GM12878 (cell line): ENCODE data around the gene EHBP1L1. TPM values are rescaled to one million over a fixed set of nuclear protein-coding genes. Genes with fewer than 3 reads are reported as not detected.

ENCODE experiments used
- ATAC-seq: fragments of 200-7000 bp; cut with Tn5 transposase; 3 replicates; pipeline ENCODE4 v1.9.1; 2020; ENCODE audit warnings: mild to moderate bottlenecking, moderate library complexity
- BruUV-seq: library from RNA; stranded (reverse); fragments of 400-500 nt; replicated peaks from 2 replicates; lab custom pipeline; 2021; lab: Mats Ljungman, UMichigan
- CTCF ChIA-PET: fragments of 300-600 bp; sonication (Branson Sonifier 250); formaldehyde crosslinking; extraction: SDS; loops from one replicate; lab custom pipeline; 2021; ENCODE audit warnings: inconsistent platforms; lab: Yijun Ruan, JAX
- POLR2A ChIA-PET: fragments of 350-600 bp; formaldehyde crosslinking; extraction: SDS; loops from one replicate; lab custom pipeline; 2021; ENCODE audit warnings: inconsistent platforms; lab: Charles Lee
- RAD21 ChIA-PET: fragments of 300-600 bp; sonication (Branson Sonifier 250); formaldehyde crosslinking; loops from one replicate; lab custom pipeline; 2023; ENCODE audit warnings: antibody characterized with exemption; ENCODE audit not compliant: unreplicated experiment; lab: Charles Lee
- SMC1A ChIA-PET: fragments of 300-600 bp; sonication (Branson Sonifier 250); formaldehyde crosslinking; loops from one replicate; lab custom pipeline; 2023; ENCODE audit not compliant: unreplicated experiment, uncharacterized antibody; lab: Charles Lee
- DNase-seq: peaks from one replicate; pipeline ENCODE4 v3.0.0-alpha.2; 2011; ENCODE audit warnings: low read depth, low spot score
- FAIRE-seq: peaks from 3 replicates; lab custom pipeline; 2011; peaks lifted over from hg19 to GRCh38; lab: Jason Lieb, UNC
- H2AFZ ChIP-seq: 2 replicates; pipeline ENCODE4 v1.6.0; 2011; ENCODE audit warnings: low read depth, low read length, control low read depth; ENCODE audit not compliant: control insufficient read depth
- H3K27ac ChIP-seq: 2 replicates; pipeline ENCODE4 v1.5.1; 2011; ENCODE audit warnings: control low read depth; ENCODE audit not compliant: control insufficient read depth, insufficient read depth
- H3K27me3 ChIP-seq, 2 experiments: replicated peaks in 1 of 2; 2 replicates each; pipeline versions ENCODE4 v1.6.0 to v1.6.1; 2011; ENCODE audit warnings: low read length in 1 of 2; ENCODE audit not compliant: control insufficient read depth in 2 of 2, insufficient read depth in 2 of 2
- H3K36me3 ChIP-seq, 2 experiments: 2 replicates each; pipeline ENCODE4 v1.5.1; 2011; ENCODE audit warnings: low read length in 1 of 2; ENCODE audit not compliant: control insufficient read depth in 2 of 2, insufficient read depth in 2 of 2
- H3K4me1 ChIP-seq: 2 replicates; pipeline ENCODE4 v1.6.1; 2011; ENCODE audit warnings: mild to moderate bottlenecking, low read length, moderate library complexity, mixed read lengths; ENCODE audit not compliant: control insufficient read depth, insufficient read depth
- H3K4me2 ChIP-seq: 2 replicates; pipeline ENCODE4 v1.6.0; 2011; ENCODE audit warnings: control low read depth; ENCODE audit not compliant: control insufficient read depth, insufficient read depth
- H3K4me3 ChIP-seq: fragments of 200-600 bp; sonication (generic); 2 replicates; pipeline ENCODE4 v1.5.1; 2016
- H3K79me2 ChIP-seq: 2 replicates; pipeline ENCODE4 v1.6.0; 2011; ENCODE audit warnings: low read length; ENCODE audit not compliant: control insufficient read depth, insufficient read depth
- H3K9ac ChIP-seq: 2 replicates; pipeline ENCODE4 v1.8.0; 2011; ENCODE audit warnings: low read length, control low read depth, mixed read lengths; ENCODE audit not compliant: control insufficient read depth, insufficient read depth
- H3K9me3 ChIP-seq: replicated peaks from 3 replicates; pipeline ENCODE4 v1.5.1; 2011; ENCODE audit warnings: mild to moderate bottlenecking, low read length; ENCODE audit not compliant: control insufficient read depth, insufficient read depth
- H4K20me1 ChIP-seq: 2 replicates; pipeline ENCODE4 v1.6.0; 2011; ENCODE audit not compliant: control insufficient read depth, insufficient read depth
- CTCF ChIP-seq, 3 experiments: IDR thresholded peaks in 2 of 3; conservative IDR thresholded peaks in 1 of 3; 2 replicates each; pipeline ENCODE4 v1.5.1; 2011; ENCODE audit warnings: low read depth in 3 of 3, low read length in 3 of 3, mild to moderate bottlenecking in 3 of 3, control low read depth in 2 of 3, moderate library complexity in 2 of 3, inconsistent platforms in 1 of 3, mixed read lengths in 1 of 3; ENCODE audit not compliant: control insufficient read depth in 2 of 3, insufficient read depth in 1 of 3; ENCODE audit errors: extremely low read depth in 1 of 3
- EED ChIP-seq: sonication (generic); IDR thresholded peaks from 2 replicates; pipeline ENCODE4 v1.6.1; 2016; ENCODE audit warnings: antibody characterized with exemption, low read depth
- IKZF1 ChIP-seq: fragments of 450-650 bp; conservative IDR thresholded peaks from 2 replicates; pipeline ENCODE4 v1.6.1; 2017; ENCODE audit warnings: antibody characterized with exemption, mild to moderate bottlenecking
- KLF5 ChIP-seq: fragments of 450-650 bp; IDR thresholded peaks from 2 replicates; pipeline ENCODE4 v1.6.1; 2014; ENCODE audit warnings: mild to moderate bottlenecking; ENCODE audit not compliant: partially characterized antibody
- NFXL1 ChIP-seq: fragments of 450-650 bp; IDR thresholded peaks from 2 replicates; pipeline ENCODE4 v1.6.1; 2017; ENCODE audit warnings: antibody characterized with exemption, mild to moderate bottlenecking, borderline replicate concordance
- PAX8 ChIP-seq: fragments of 450-650 bp; IDR thresholded peaks from 2 replicates; pipeline ENCODE4 v1.6.1; 2017; ENCODE audit warnings: mild to moderate bottlenecking, moderate library complexity
- RELA ChIP-seq: fragments of 450-650 bp; IDR thresholded peaks from 2 replicates; pipeline ENCODE4 v1.8.0; 2014; ENCODE audit warnings: borderline replicate concordance; ENCODE audit not compliant: partially characterized antibody
- RUNX3 ChIP-seq: IDR thresholded peaks from 2 replicates; pipeline ENCODE4 v1.6.1; 2012; ENCODE audit warnings: low read length, inconsistent platforms
- SIX5 ChIP-seq: IDR thresholded peaks from 2 replicates; pipeline ENCODE4 v1.6.1; 2011; ENCODE audit warnings: mild to moderate bottlenecking, low read depth, low read length, moderate library complexity; ENCODE audit not compliant: severe bottlenecking
- SMAD5 ChIP-seq: IDR thresholded peaks from 2 replicates; pipeline ENCODE4 v1.6.1; 2016; ENCODE audit warnings: antibody characterized with exemption, low read depth
- STAT1 ChIP-seq: fragments of 450-650 bp; conservative IDR thresholded peaks from 2 replicates; pipeline ENCODE4 v1.6.1; 2014; ENCODE audit warnings: antibody characterized with exemption, mild to moderate bottlenecking
- WRNIP1 ChIP-seq: IDR thresholded peaks from 2 replicates; pipeline ENCODE4 v1.6.1; 2011; ENCODE audit warnings: low read depth, low read length, improper control_type of control experiment, borderline replicate concordance
- YY1 ChIP-seq: IDR thresholded peaks from 2 replicates; pipeline ENCODE4 v1.6.1; 2011; ENCODE audit warnings: low read depth, mild to moderate bottlenecking, low read length
- ZNF217 ChIP-seq: fragments of 450-650 bp; IDR thresholded peaks from 2 replicates; pipeline ENCODE4 v1.6.1; 2017; ENCODE audit warnings: antibody characterized with exemption, mild to moderate bottlenecking
- WGBS: methylation state at CpG from one replicate; pipeline ENCODE4 v1.1.6; 2016; ENCODE audit warnings: low lambda C conversion rate; ENCODE audit not compliant: insufficient replicate concordance, insufficient coverage; ENCODE audit errors: missing lambda C conversion rate; 5-methylcytosine and 5-hydroxymethylcytosine counted together
- in situ Hi-C: fragments of 300-500 bp; cut with MboI; formaldehyde crosslinking; loops from 9 replicates; pipeline ENCODE4 v1.14.3; 2018; ENCODE audit warnings: mixed read lengths
- intact Hi-C: fragments of 100-400 bp; cut with micrococcal nuclease; formaldehyde crosslinking; loops from one replicate; pipeline ENCODE4 v1.14.2; 2022; ENCODE audit not compliant: unreplicated experiment
- polyA plus RNA-seq, 11 experiments: library from polyadenylated mRNA; depleted of rRNA in 4 of 11; unstranded in 6 of 11; stranded (reverse) in 5 of 11; fragments of >200 nt; fragmentation: Nextera tagmentation in 4 of 11; fragmentation: Illumina TruSeq in 1 of 11; extraction: Ambion mirVana in 4 of 11; extraction: Trizol in 1 of 11; gene quantifications; 1 replicate in 1 of 11; 2 replicates in 10 of 11; pipeline versions ENCODE4 v1.2.1 to v1.2.3, GENCODE V29; 2011 to 2016; ENCODE audit warnings: inconsistent platforms in 2 of 11, missing spikeins in 2 of 11, low read depth in 1 of 11
- total RNA-seq, 4 experiments: library from RNA; depleted of rRNA in 3 of 4; stranded (reverse); fragments of >200 nt in 3 of 4; fragmentation: Illumina TruSeq in 1 of 4; extraction: Trizol in 1 of 4; gene quantifications; 2 replicates each; pipeline versions ENCODE4 v1.2.1 to v1.2.3, GENCODE V29; 2013 to 2021
- TF ChIP-seq, protein P1 (sequence below): fragments of 450-650 bp; IDR thresholded peaks from 2 replicates; pipeline ENCODE4 v1.6.1; 2016; ENCODE audit warnings: mild to moderate bottlenecking

EHBP1L1 gene
- total and polyA plus RNA-seq, 10 of the 15 experiments (the other 5 are each of a cell fraction or from before 2014, with no cell fraction given): 0.06 to 99.4 (median 32.7) TPM

DNA sequence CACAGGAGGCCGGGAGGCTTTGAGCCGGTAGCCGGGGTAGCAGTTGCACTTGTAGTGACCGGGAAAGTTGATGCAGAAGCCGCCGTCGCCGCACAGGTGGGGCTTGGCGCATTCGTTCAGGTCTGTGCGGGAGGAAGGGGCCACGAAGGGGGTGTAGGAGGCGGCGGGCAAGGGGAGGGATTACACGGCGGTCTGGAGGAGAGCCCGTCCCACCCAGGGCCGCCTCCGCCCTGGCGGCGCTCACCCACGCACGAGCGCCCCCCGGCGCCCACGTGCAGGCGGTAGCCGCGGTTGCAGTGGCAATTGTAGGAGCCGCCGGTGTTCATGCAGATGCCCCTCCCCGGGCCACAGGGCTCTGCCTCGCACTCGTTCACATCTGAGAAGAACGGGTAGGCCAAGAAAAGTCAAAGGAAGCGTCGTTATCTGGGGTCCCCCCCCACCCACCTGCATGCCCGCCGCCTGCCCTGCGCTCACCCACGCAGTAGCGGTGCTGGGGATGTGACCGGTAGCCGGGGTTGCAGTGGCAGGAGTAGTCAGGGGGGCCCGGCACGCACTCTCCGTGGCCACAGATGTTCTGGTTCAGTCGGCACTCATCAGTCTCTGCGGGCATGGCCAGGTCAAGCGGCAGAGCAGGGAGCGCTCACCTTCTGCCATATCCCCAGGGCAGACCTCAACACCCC is 28.3 kb upstream of the EHBP1L1 start:
- BruUV-seq: no TSS peak
- Histone ChIP-seq H3K4me3 (peak overlapping the region; percentile 63; the same call in 1 of the 2 replicates), H3K27me3 (no peaks in the 10 kb centered on the region), H3K79me2 (no peaks in the 10 kb centered on the region), H3K4me2 (peak overlapping the region; percentile 30; the same call in 1 of the 2 replicates), H3K27ac (no peak overlapping the region), H3K9me3 (no peaks in the 10 kb centered on the region), H3K36me3 (no peaks in the 10 kb centered on the region), H3K9ac (no peak overlapping the region), H3K4me1 (peaks cover 24% of the 10 kb centered on the region), H2AFZ (no peak overlapping the region), H4K20me1 (no peaks in the 10 kb centered on the region)
- ChIA-PET CTCF (interaction anchor here (0.7 to 0.8 kb wide), 2 partner anchors 41 to 534 kb away, joined by 4 to 5 read pairs; no protein-coding TSS in a partner anchor), RAD21 (interaction anchor here (0.6 to 1.1 kb wide), 2 partner anchors 15 to 19 kb away, joined by 3 read pairs; no protein-coding TSS in a partner anchor), POLR2A (interaction anchor here (0.7 kb wide), 1 partner anchor 40 kb away, joined by 3 read pairs; no protein-coding TSS in a partner anchor), SMC1A (no interaction called here)
- 87% methylated on average over 40 of the region's 52 CpGs for WGBS
- in situ Hi-C loops: no loop called here
- intact Hi-C loops: no loop called here
- TF ChIP-seq YY1: no peak
- 0 out of 6 replicates have a peak, but pooled peaks of 1 of the 3 experiments have one; percentile 12 for TF ChIP-seq CTCF (IDR thresholded peaks at IDR 0.05 in 2 of 3, conservative IDR thresholded peaks at IDR 0.05 in 1 of 3; ENCODE audit: control insufficient read depth in 2 of 3, extremely low read depth in 1 of 3, insufficient read depth in 1 of 3, low read depth in 3 of 3, low read length in 3 of 3)
- FAIRE-seq (no peak), DNase-seq (no peak), ATAC-seq (no peak)

DNA sequence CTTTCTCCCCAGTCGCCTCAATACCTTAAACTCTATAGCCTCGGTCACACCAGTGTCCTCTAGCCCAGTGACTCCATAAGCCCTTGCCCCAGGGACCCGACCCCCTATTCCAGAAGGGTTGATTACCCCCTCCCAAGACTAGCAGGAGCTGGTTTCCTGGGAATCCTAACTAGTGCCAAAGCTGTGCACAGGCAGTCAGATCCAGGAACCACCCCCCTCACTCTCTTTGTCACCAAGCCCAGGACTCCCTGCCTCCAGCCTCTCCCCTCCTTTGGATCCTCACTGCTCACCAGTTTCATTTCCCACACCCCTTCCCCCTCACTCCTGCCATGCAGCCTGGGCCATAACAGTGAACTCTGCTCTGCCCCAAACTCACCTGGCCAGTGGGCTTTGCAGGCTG is 27.5 kb upstream of the EHBP1L1 start:
- Histone ChIP-seq H3K9me3 (no peaks in the 10 kb centered on the region), H3K9ac (no peak overlapping the region), H3K4me2 (no peak overlapping the region), H4K20me1 (no peaks in the 10 kb centered on the region), H2AFZ (no peak overlapping the region), H3K4me1 (peaks cover 24% of the 10 kb centered on the region), H3K79me2 (no peaks in the 10 kb centered on the region), H3K27me3 (no peaks in the 10 kb centered on the region), H3K4me3 (no peak overlapping the region), H3K36me3 (no peaks in the 10 kb centered on the region), H3K27ac (no peak overlapping the region)
- POLR2A ChIA-PET: interaction anchor here (0.6 kb wide), 1 partner anchor 14 kb away, joined by 8 read pairs; no protein-coding TSS in a partner anchor
- RAD21 ChIA-PET: interaction anchor here (1.6 kb wide), 1 partner anchor 8 kb away, joined by 5 read pairs; no protein-coding TSS in a partner anchor
- BruUV-seq: no TSS peak
- 19% methylated on average over 3 of the region's 3 CpGs for WGBS
- FAIRE-seq (no peak), ATAC-seq (no peak), DNase-seq (no peak)
- SMC1A ChIA-PET: no interaction called here
- CTCF ChIA-PET: interaction anchor here (1.2 to 4.7 kb wide), 2 partner anchors 7 to 41 kb away, joined by 3 to 29 read pairs; no protein-coding TSS in a partner anchor
- in situ Hi-C loops: no loop called here
- intact Hi-C loops: no loop called here
- TF ChIP-seq STAT1 (no peak), EED (no peak), SIX5 (no peak), SMAD5 (no peak), RELA (no peak), IKZF1 (no peak), ZNF217 (no peak), NFXL1 (no peak), RUNX3 (no peak), PAX8 (no peak), KLF5 (no peak), WRNIP1 (no peak)
- TF ChIP-seq, protein P1, sequence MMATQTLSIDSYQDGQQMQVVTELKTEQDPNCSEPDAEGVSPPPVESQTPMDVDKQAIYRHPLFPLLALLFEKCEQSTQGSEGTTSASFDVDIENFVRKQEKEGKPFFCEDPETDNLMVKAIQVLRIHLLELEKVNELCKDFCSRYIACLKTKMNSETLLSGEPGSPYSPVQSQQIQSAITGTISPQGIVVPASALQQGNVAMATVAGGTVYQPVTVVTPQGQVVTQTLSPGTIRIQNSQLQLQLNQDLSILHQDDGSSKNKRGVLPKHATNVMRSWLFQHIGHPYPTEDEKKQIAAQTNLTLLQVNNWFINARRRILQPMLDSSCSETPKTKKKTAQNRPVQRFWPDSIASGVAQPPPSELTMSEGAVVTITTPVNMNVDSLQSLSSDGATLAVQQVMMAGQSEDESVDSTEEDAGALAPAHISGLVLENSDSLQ: no peak
